Pancreas (tissue), 10 donors: ENCODE results near the gene FZD4. TPM values are rescaled to one million over a fixed set of nuclear protein-coding genes. Genes with fewer than 3 reads are reported as not detected.
"Not testable (repeated sequence)": the region's sequence is repeated elsewhere in the genome, so short reads cannot be mapped to it uniquely, and the experiment has no call there.

Experiments
- ATAC-seq, 4 donors: fragments of 200-7000 bp; cut with Tn5 transposase; one replicate each; pipeline versions ENCODE4 v1.8.0 to v1.9.1; 2020; ENCODE audit warnings: mild to moderate bottlenecking in 4 of 4, moderate library complexity in 4 of 4
- DNase-seq, 6 donors: peaks; one replicate each; pipeline ENCODE4 v3.0.0-alpha.2; 2020
- FAIRE-seq: peaks from 2 replicates; lab custom pipeline; 2012; peaks lifted over from hg19 to GRCh38; lab: Jason Lieb, UNC
- H3K27ac ChIP-seq, 4 donors: fragments of 200-600 bp; sonication (generic); 1 replicate in 3 of 4; 2 replicates in 1 of 4; pipeline versions ENCODE4 v1.5.0 to v1.8.0; 2020
- H3K27me3 ChIP-seq, 4 donors: fragments of 200-600 bp; one replicate each; pipeline ENCODE4 v1.8.0; 2021
- H3K36me3 ChIP-seq, 3 donors: fragments of 200-600 bp; sonication (generic) in 1 of 3; one replicate each; pipeline versions ENCODE4 v1.5.0 to v1.8.0; 2020 to 2021
- H3K4me1 ChIP-seq, 3 donors: fragments of 200-600 bp; one replicate each; pipeline ENCODE4 v1.8.0; 2021
- H3K4me3 ChIP-seq, 4 donors: fragments of 200-600 bp; sonication (generic) in 2 of 4; one replicate each; pipeline versions ENCODE4 v1.5.0 to v1.8.0; 2020 to 2021
- H3K9me3 ChIP-seq, 4 donors: fragments of 200-600 bp; one replicate each; pipeline ENCODE4 v1.8.0; 2021
- WGBS, 2 donors: extraction: QIAGEN DNeasy Blood & Tissue Kit; methylation state at CpG; one replicate each; pipeline ENCODE4 v1.1.7; 2013; 5-methylcytosine and 5-hydroxymethylcytosine counted together
- intact Hi-C, 3 donors: fragments of 100-400 bp; cut with DNase I; formaldehyde crosslinking; loops; one replicate each; pipeline versions ENCODE4 v1.11.1 to v1.14.2; 2022
- polyA plus RNA-seq, 2 donors: library from polyadenylated mRNA; stranded (reverse); fragments of 200-250 nt; gene quantifications; one replicate each; pipeline ENCODE4 v1.2.3, GENCODE V29; 2013
- total RNA-seq, 6 donors: library from RNA; stranded (reverse); fragmentation: NEBNext Ultra II Directional in 4 of 6; extraction: Animal tissue kit (Norgen Biotek cat#: 25700) in 4 of 6; gene quantifications; one replicate each; pipeline versions ENCODE4 v1.2.1 to v1.2.4, GENCODE V29; 2021 to 2023
- TF ChIP-seq, protein P1 (sequence below), 4 donors: fragments of 200-600 bp; sonication (generic) in 3 of 4; IDR thresholded peaks; one replicate each; pipeline versions ENCODE4 v1.5.0 to v1.8.0; 2021; ENCODE audit warnings: antibody characterized with exemption in 4 of 4
- donor health status: healthy with polysubstance abuse.
- donor health status: DM: no; HTN: no; CAD: no; lungs with moderate emphysema.
- donor health status: DM: no; HTN: no; CAD: no.
- donor health status: control.
- donor health status: control.
- donor health status: Bipolar disorder and iron deficiency.
- donor health status: DM: yes; HTN: yes; CAD: no.
- donor health status: DM: no; HTN: no; CAD: no.
- donor health status: DM: no; HTN: no; CAD: no.
- donor health status: DM: yes; HTN: yes; CAD: no.

FZD4 gene
- total and polyA plus RNA-seq, 8 donors: 4.7 to 10.8 (median 6.0) TPM

DNA sequence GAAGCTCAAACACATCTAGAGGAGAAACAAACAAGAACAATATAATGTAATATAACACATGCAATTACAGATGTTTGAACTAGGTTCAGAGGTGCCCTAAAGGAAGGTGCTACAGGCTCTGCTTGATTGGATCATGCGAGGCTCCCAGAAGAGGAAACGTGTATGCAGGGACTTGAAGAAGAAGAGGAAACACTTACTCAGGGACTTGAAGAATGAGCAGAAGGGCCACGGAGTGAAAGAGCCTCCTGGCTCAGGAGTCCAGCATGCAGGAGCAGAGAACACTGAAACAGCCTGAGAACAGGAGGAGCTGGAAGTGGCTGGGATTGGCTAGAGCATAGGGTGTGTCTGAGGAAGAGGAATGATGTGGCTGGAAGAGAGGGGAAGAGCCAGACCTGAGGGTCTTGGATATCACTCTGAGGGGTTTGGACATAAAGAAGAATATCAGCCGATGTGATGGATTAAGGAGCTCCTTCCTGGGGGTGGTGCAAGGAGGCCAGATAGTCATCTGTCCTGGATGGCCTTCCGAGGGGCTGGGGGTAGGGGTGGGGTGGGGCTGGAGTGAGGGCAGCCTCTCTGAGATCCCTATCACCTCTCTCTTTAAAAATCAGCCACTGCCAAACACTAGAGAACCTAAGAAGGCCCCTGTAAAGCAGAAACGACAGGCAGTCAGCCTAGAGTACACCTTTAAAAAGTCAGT, 16.8 kb downstream of the FZD4 start:
- DNase-seq (no peak), ATAC-seq (no peak)

DNA sequence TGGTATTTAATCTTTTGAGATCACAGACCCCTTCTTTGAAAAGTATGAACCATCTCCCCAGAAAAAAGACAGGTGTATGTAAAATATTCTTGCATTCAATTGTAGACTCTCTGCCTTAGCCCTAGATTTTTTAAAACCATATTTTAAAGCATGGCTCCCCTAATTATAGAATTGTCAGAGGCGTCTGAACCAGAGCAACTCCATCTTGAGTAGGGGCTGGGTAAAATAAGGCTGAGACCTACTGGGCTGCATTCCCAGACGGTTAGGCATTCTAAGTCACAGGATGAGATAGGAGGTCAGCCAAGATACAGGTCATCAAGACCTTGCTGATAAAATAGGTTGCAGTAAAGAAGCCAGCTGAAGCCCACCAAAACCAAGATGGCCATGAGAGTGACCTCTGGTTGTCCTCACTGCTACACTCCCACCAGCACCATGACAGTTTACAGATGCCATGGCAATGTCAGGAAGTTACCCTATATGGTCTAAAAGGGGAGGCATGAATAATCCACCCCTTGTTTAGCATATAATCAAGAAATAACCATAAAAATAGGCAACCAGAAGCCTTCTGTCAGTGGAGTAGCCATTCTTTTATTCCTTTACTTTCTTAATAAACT, 17.9 kb downstream of the FZD4 start:
- not testable (repeated sequence) for H3K9me3 ChIP-seq

More for the DNA sequence above, 16.8 kb downstream of the FZD4 start:
- no peak overlapping the region for H3K4me3 ChIP-seq
- no peaks in the 10 kb centered on the region for H3K9me3 ChIP-seq
- H3K27ac ChIP-seq: no peak overlapping the region
- H3K36me3 ChIP-seq: no peaks in the 10 kb centered on the region
- intact Hi-C loops: loop anchor here in 1 of 3 donors (5.0 kb wide), 1 partner anchor 359 kb away; no protein-coding TSS in a partner anchor
- FAIRE-seq: no peak
- TF ChIP-seq, protein P1, sequence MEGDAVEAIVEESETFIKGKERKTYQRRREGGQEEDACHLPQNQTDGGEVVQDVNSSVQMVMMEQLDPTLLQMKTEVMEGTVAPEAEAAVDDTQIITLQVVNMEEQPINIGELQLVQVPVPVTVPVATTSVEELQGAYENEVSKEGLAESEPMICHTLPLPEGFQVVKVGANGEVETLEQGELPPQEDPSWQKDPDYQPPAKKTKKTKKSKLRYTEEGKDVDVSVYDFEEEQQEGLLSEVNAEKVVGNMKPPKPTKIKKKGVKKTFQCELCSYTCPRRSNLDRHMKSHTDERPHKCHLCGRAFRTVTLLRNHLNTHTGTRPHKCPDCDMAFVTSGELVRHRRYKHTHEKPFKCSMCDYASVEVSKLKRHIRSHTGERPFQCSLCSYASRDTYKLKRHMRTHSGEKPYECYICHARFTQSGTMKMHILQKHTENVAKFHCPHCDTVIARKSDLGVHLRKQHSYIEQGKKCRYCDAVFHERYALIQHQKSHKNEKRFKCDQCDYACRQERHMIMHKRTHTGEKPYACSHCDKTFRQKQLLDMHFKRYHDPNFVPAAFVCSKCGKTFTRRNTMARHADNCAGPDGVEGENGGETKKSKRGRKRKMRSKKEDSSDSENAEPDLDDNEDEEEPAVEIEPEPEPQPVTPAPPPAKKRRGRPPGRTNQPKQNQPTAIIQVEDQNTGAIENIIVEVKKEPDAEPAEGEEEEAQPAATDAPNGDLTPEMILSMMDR (IDR thresholded peaks at IDR 0.05): no peak
- WGBS, 2 donors: 53 to 59% methylated on average over 6 of the region's 6 CpGs
- H3K4me1 ChIP-seq: peaks cover 19 to 26% (median 25%) of the 10 kb centered on the region in 3 donors
- H3K27me3 ChIP-seq: no peaks in the 10 kb centered on the region

DNA sequence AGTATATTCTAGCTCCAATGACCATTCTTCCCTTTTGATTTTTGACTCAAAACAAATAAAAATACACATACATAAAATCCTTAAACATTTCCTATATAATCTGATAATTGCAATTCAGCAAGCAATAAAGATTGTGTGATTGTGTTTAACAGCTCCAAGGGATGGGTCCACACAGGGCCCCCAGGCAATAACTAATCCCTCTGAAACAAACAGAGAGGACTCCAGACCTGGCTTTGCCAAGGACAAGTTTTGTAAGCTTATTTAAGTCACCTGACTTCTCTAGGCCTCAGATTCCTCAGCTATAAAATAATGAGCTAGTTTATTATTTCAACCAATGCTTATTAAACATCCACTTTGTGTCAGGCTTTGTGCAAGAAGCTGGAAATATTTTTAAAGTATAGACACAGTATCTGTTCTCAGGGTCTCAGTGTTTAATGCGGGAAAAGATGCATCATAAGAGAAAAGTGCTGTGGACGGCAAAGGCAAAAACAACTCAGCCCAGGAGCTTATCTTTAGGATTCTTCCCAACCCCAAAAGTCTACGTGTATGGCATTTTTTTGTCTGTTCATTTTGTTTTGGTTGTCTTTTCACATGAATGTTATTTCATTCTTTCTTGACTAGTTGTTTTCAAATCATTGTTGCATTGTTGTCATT, 20.1 kb downstream of the FZD4 start:
- no peaks in the 10 kb centered on the region for H3K9me3 ChIP-seq
- ATAC-seq (no peak), FAIRE-seq (no peak), DNase-seq (no peak)
- intact Hi-C loops: loop anchor here in 1 of 3 donors (5.0 kb wide), 1 partner anchor 362 kb away; no protein-coding TSS in a partner anchor
- peaks cover 6 to 19% (median 7%) of the 10 kb centered on the region in 3 donors for H3K4me1 ChIP-seq
- TF ChIP-seq, protein P1 (IDR thresholded peaks at IDR 0.05): no peak
- WGBS, 2 donors: 66 to 91% methylated on average over 3 of the region's 3 CpGs
- H3K27me3 ChIP-seq: no peaks in the 10 kb centered on the region
- H3K4me3 ChIP-seq: no peak overlapping the region
- no peaks in the 10 kb centered on the region for H3K36me3 ChIP-seq
- H3K27ac ChIP-seq: no peak overlapping the region

More for the DNA sequence above, 17.9 kb downstream of the FZD4 start:
- intact Hi-C loops: loop anchor here in 1 of 3 donors (5.0 kb wide), 1 partner anchor 360 kb away; no protein-coding TSS in a partner anchor
- WGBS, 2 donors: 63 to 67% methylated on average over 2 of the region's 2 CpGs
- not testable (repeated sequence) for H3K4me3 ChIP-seq, H3K27me3 ChIP-seq, DNase-seq, FAIRE-seq, H3K36me3 ChIP-seq, ATAC-seq, H3K27ac ChIP-seq
- peaks cover 19 to 26% (median 25%) of the 10 kb centered on the region in 3 donors for H3K4me1 ChIP-seq

DNA sequence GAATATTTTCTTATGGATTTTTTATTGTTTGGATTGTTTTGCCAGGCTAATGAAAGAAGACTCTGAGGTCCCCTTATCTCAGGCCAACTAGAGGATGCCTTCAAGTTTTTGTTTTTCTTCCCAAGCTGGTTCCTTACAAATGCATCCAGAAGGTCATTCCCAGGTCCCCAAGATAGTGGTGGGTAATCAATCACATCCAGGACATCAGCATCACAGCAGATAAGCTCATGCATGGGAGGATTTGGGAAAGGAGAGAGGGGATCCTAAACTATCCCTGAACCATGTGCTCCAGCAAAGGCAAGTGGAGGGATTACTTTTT, 20.7 kb downstream of the FZD4 start:
- intact Hi-C loops: no loop called here
- FAIRE-seq (no peak), DNase-seq (no peak), ATAC-seq (no peak)
- Histone ChIP-seq H3K4me3 (no peak overlapping the region), H3K4me1 (peaks cover 1 to 14% (median 2%) of the 10 kb centered on the region in 3 donors), H3K27me3 (no peaks in the 10 kb centered on the region), H3K9me3 (no peaks in the 10 kb centered on the region), H3K36me3 (no peaks in the 10 kb centered on the region), H3K27ac (no peak overlapping the region)
- TF ChIP-seq, protein P1 (IDR thresholded peaks at IDR 0.05): no peak

GRCh38 chr11:86933891-86934581, 21.2 kb downstream of the FZD4 start:
- TF ChIP-seq, protein P1 (IDR thresholded peaks at IDR 0.05): no peak
- ATAC-seq (no peak), DNase-seq (no peak), FAIRE-seq (no peak)
- Histone ChIP-seq H3K4me1 (peaks cover 0 to 11% (median 0%) of the 10 kb centered on the region in 3 donors), H3K9me3 (no peaks in the 10 kb centered on the region), H3K27me3 (no peaks in the 10 kb centered on the region), H3K4me3 (no peak overlapping the region), H3K27ac (no peak overlapping the region), H3K36me3 (no peaks in the 10 kb centered on the region)
- intact Hi-C loops: no loop called here
- 65 to 78% methylated on average over 7 of the region's 7 CpGs for WGBS, 2 donors
